KMS-11 (cell line): ENCODE results near the gene IDE.
"Not testable (repeated sequence)": the region's sequence is repeated elsewhere in the genome, so short reads cannot be mapped to it uniquely, and the experiment has no call there.

Experiments
- H2AFZ ChIP-seq: fragments of 200-600 bp; sonication (generic); 2 replicates; pipeline ENCODE4 v1.6.1; 2016; ENCODE audit warnings: antibody characterized with exemption, mixed run types, low read depth
- H3K27ac ChIP-seq: fragments of 200-600 bp; sonication (generic); 2 replicates; pipeline ENCODE4 v1.6.1; 2016; ENCODE audit warnings: mild to moderate bottlenecking, mixed run types
- H3K27me3 ChIP-seq: fragments of 200-600 bp; sonication (generic); 2 replicates; pipeline ENCODE4 v1.6.1; 2017; ENCODE audit warnings: mild to moderate bottlenecking, low read depth, mixed run types, moderate library complexity; ENCODE audit not compliant: insufficient read depth
- H3K36me3 ChIP-seq: fragments of 200-600 bp; sonication (generic); 2 replicates; pipeline ENCODE4 v1.6.1; 2017; ENCODE audit warnings: mild to moderate bottlenecking, mixed run types; ENCODE audit not compliant: insufficient read depth
- H3K4me1 ChIP-seq: fragments of 200-600 bp; sonication (generic); 2 replicates; pipeline ENCODE4 v1.6.1; 2016; ENCODE audit warnings: mild to moderate bottlenecking, low read depth, mixed run types; ENCODE audit not compliant: poor library complexity, severe bottlenecking
- H3K4me2 ChIP-seq: fragments of 200-600 bp; sonication (generic); 2 replicates; pipeline ENCODE4 v1.7.0; 2016; ENCODE audit warnings: mild to moderate bottlenecking, mixed run types
- H3K4me3 ChIP-seq: fragments of 200-600 bp; sonication (generic); IDR thresholded peaks from 2 replicates; pipeline ENCODE4 v1.6.1; 2017; ENCODE audit warnings: low read depth, low read length, mixed read lengths; ENCODE audit not compliant: insufficient read depth
- H3K79me2 ChIP-seq: fragments of 200-600 bp; sonication (generic); 2 replicates; pipeline ENCODE4 v1.6.1; 2016; ENCODE audit warnings: low read depth, mixed run types; ENCODE audit not compliant: insufficient read depth
- H3K9ac ChIP-seq: fragments of 200-600 bp; sonication (generic); 2 replicates; pipeline ENCODE4 v1.6.1; 2016; ENCODE audit warnings: mild to moderate bottlenecking, mixed run types
- H4K20me1 ChIP-seq: fragments of 200-600 bp; sonication (generic); 2 replicates; pipeline ENCODE4 v1.6.1; 2016; ENCODE audit warnings: mild to moderate bottlenecking, mixed run types; ENCODE audit not compliant: insufficient read depth
- TF ChIP-seq, protein P1 (sequence below): fragments of 200-600 bp; sonication (generic); conservative IDR thresholded peaks from 2 replicates; pipeline ENCODE4 v1.6.1; 2017; ENCODE audit warnings: low read depth, mild to moderate bottlenecking, antibody characterized with exemption, low read length, moderate library complexity, mixed read lengths

IDE gene

DNA sequence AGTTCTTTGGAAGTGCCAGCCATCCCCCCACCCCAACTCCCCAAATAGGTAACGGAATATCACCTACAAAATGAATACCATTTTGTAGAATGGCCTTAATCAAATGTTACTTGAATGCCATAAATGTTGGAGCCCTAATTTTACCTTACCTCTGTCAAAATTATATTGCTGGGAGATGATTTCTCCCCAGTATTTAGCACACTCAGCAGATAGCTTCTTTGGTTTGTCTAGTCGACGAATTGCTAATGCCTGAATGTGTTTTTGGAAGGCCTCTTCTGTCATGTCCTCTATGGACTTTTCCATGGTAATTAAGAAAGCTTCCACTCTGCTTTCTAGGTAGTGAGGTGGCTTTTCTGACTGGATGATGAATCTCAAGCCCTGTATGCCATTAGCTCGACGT, 110.3 kb downstream of the IDE start:
- H3K4me1 ChIP-seq: peaks cover 12% of the 10 kb centered on the region
- TF ChIP-seq, protein P1, sequence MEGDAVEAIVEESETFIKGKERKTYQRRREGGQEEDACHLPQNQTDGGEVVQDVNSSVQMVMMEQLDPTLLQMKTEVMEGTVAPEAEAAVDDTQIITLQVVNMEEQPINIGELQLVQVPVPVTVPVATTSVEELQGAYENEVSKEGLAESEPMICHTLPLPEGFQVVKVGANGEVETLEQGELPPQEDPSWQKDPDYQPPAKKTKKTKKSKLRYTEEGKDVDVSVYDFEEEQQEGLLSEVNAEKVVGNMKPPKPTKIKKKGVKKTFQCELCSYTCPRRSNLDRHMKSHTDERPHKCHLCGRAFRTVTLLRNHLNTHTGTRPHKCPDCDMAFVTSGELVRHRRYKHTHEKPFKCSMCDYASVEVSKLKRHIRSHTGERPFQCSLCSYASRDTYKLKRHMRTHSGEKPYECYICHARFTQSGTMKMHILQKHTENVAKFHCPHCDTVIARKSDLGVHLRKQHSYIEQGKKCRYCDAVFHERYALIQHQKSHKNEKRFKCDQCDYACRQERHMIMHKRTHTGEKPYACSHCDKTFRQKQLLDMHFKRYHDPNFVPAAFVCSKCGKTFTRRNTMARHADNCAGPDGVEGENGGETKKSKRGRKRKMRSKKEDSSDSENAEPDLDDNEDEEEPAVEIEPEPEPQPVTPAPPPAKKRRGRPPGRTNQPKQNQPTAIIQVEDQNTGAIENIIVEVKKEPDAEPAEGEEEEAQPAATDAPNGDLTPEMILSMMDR: no peak

DNA sequence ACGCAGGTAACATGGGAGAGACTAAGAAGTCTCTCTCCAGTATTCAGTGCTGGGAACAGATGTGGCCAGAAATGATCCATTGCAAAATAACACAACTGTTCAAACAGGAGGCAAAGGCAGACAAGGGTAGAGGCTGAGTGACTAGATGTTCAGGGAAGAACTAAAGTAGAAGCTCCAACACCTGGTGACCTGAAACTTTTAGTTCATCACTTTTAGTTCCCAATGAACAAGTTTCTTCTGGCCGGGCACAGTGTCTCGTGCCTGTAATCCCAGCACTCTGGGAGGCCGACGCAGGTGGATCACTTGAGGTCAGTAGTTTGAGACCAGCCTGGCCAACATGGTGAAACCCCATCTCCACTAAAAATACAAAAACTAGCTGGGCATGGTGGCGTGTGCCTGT, 118.9 kb downstream of the IDE start:
- Histone ChIP-seq H3K4me1 (peaks cover 29% of the 10 kb centered on the region), H3K27ac (peak overlapping the region; percentile 52; the same call in 1 of the 2 replicates), H3K4me2 (peak overlapping the region; percentile 13; the same call in 1 of the 2 replicates)
- not testable (repeated sequence) for H4K20me1 ChIP-seq, H3K27me3 ChIP-seq, H3K36me3 ChIP-seq, H3K9ac ChIP-seq, H3K4me3 ChIP-seq, H2AFZ ChIP-seq, H3K79me2 ChIP-seq

More for the DNA sequence above, 110.3 kb downstream of the IDE start:
- Histone ChIP-seq H3K4me3 (no peak overlapping the region), H4K20me1 (no peaks in the 10 kb centered on the region), H3K4me2 (no peak overlapping the region), H3K27me3 (no peaks in the 10 kb centered on the region), H2AFZ (no peak overlapping the region), H3K27ac (no peak overlapping the region), H3K9ac (no peak overlapping the region), H3K79me2 (no peaks in the 10 kb centered on the region), H3K36me3 (no peaks in the 10 kb centered on the region; the same call in 1 of the 2 replicates)

DNA sequence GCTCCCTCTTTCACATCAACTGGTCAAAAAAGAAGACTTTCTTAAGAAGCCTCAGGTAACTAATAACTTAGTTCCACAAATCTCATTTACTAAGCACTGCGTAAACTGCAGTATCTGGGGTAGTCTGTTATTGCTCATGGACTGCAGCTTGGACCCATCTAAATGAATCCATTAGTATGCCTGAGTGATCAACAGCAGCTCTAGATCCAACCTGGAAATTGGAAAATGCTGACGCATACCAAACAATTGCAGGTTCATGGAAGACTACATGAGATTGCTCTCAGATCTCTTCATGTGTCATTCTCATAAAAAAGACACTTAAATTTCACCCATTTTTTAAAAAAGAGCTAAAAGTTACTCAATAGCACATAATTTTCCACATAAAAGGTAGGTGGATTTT, 121.6 kb downstream of the IDE start:
- Histone ChIP-seq H3K79me2 (no peaks in the 10 kb centered on the region), H3K27ac (no peak overlapping the region), H3K36me3 (no peaks in the 10 kb centered on the region), H4K20me1 (no peaks in the 10 kb centered on the region), H3K27me3 (no peaks in the 10 kb centered on the region), H3K4me1 (peaks cover 23% of the 10 kb centered on the region), H2AFZ (no peak overlapping the region), H3K9ac (no peak overlapping the region), H3K4me2 (no peak overlapping the region), H3K4me3 (no peak overlapping the region)
- TF ChIP-seq, protein P1: no peak

DNA sequence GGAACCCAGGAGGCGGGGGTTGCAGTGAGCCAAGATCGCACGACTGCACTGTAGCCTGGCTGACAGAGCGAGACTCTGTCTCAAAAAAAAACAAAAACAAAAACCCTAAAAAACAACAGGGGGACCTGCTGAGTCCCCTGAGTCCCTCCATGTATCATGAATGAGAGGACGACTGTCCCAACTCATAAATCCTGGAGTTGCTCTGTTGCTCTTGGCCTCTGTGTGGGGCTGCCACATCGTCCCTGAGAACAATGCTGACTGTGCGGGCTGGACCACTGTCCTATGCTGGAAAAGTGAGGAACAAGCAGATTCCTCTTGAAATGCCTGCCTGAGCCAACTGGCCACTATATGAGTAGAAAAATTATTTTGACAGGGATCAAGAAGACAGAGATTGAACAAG, 122.5 kb downstream of the IDE start:
- H3K4me3 ChIP-seq: no peak overlapping the region
- H4K20me1 ChIP-seq: no peaks in the 10 kb centered on the region
- H3K27ac ChIP-seq: no peak overlapping the region
- H2AFZ ChIP-seq: no peak overlapping the region
- TF ChIP-seq, protein P1: no peak
- no peaks in the 10 kb centered on the region for H3K36me3 ChIP-seq
- H3K4me2 ChIP-seq: no peak overlapping the region
- H3K79me2 ChIP-seq: no peaks in the 10 kb centered on the region
- peaks cover 20% of the 10 kb centered on the region for H3K4me1 ChIP-seq
- no peaks in the 10 kb centered on the region for H3K27me3 ChIP-seq
- H3K9ac ChIP-seq: no peak overlapping the region

DNA sequence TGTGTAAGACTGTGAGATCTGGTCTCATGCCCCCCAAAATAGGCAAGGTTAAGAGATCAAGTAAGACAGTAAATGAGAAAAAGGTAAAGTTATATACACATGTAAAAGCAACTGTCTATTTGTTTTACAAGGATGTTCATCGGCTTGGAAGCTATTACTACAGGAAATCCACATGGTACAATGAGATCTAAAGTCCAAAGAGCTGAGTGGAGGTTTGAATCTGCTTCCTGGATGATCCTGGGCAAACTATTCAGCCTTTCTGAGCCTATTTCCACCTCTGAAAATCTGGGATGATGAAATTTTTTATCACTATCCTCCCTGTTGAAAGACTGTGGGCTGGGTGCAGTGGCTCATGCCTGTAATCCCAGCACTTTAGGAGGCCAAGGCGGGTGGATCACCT, 123.0 kb downstream of the IDE start:
- Histone ChIP-seq H3K36me3 (no peaks in the 10 kb centered on the region), H4K20me1 (no peaks in the 10 kb centered on the region), H3K27ac (no peak overlapping the region), H3K4me3 (no peak overlapping the region), H3K79me2 (no peaks in the 10 kb centered on the region), H3K4me1 (peaks cover 15% of the 10 kb centered on the region), H3K9ac (no peak overlapping the region), H3K4me2 (no peak overlapping the region), H2AFZ (no peak overlapping the region), H3K27me3 (no peaks in the 10 kb centered on the region)
- TF ChIP-seq, protein P1: no peak
